SKM-1 (cell line): ENCODE results near the gene NFASC.

Experiments used
- DNase-seq: peaks from one replicate; lab custom pipeline; 2025; ENCODE audit not compliant: unreplicated experiment; lab: John Stamatoyannopoulos, UW

NFASC gene

GRCh38 chr1:205032508-205032907 is 161.8 kb downstream of the NFASC start:
- no peak for DNase-seq

- DNase-seq: no peak
Measured at GRCh38 chr1:205037539-205037938, 166.9 kb downstream of the NFASC start.

DNA sequence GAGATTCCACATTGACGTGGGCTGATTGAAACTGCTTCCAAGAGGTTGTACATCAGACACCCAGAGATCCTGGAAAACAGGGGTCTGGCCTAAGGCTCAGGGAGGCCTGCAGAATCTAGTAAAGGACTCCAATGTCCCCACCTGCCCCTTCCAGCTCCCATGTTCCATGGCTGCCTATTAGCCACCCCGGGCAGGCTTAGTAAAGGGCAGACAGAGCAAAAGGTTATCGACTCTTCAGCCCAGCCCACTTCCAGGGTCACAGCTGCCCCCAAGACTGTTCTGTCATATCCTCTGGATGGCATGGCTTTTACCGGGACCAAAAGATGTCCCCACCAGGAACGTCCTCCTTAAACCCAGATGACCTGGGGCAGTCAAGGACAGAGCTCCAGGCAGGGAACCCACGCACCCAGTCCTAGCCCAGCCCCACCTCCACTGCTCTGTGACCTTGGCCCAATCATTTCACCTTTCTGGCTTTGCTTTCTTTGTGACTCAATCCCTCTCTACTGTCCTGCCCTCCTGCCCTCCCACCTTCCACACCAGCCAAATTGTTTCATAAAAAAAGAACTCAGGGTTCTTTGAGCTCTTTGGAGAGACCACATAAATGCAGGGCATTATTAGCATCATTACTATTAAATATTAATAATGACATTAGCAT is 167.6 kb downstream of the NFASC start:
- no peak for DNase-seq

DNA sequence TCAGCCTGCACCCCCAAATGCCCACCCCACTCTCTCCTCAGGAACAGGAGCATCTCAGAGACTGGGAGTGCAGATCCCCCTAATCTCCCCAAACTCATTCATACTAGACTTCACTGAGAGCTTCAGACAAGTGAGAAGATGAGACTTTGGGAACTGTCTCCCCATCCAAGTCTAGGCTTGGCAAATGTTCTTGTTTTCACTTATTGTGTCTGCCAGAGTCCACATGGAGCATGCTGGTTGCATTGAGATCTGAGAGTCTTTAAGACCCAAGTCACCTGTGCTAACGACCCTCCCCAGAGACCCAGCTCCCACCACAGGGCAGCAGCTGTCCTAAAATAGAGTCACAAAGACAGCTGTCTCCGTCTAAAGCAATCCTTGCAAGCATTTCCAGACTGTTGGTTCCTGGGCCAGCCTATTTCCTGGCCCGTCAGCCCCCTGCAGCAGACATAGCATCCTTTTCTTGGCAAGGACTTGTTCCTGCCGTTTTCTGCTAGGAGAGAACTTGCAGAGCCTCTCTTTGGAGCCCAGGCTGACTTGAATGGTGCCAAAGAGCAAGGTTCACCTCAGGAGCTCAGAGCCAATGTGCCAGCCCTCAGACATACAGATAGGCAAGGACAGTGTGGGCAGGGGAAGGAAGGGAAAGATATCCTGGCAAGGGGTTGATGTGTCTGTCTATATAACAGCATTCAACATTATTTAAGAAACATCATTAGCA is 170.5 kb downstream of the NFASC start:
- no peak for DNase-seq

DNA sequence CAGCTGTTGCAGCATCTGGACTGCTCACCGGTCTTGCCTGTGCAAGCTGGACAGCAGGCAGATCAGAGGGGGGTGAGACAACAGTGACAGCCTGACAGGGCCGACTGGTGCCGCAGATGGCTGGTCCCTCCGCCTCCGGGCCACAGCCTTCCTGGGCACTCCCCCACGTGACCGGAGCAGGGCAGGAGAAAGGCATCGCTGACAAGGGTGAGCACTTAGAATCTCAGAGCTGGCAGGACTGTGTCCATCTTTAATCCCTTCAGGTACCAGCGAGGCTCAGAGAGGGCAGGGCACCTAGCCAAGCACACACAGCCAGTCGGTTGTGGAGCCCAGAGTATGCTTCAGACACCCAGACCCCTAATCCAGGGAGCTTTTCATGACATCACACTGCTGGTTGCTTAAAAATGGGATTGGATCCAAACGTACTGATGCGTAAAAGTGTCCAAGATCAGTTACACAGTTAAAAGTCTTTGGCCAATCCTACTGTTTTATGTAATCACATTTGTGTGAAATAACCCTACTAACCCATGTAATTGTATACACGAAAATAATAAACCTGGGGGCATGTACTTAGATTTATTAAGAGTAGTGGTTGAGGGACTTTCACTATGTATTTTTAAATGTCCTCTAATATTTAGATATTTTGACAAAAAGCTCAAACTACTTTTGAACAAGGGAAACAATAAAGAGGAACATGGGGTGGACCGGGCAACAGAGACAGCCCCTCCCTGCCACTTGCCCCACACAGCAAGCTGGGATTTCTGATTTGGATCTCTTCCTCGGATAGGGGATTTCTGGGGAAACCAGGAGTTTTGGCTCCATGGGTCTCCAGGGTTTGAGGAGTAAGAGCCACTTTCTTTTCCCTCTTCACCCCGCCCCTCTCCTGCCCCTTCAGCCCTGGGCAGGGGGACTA is 171.6 kb downstream of the NFASC start:
- DNase-seq: no peak

DNA sequence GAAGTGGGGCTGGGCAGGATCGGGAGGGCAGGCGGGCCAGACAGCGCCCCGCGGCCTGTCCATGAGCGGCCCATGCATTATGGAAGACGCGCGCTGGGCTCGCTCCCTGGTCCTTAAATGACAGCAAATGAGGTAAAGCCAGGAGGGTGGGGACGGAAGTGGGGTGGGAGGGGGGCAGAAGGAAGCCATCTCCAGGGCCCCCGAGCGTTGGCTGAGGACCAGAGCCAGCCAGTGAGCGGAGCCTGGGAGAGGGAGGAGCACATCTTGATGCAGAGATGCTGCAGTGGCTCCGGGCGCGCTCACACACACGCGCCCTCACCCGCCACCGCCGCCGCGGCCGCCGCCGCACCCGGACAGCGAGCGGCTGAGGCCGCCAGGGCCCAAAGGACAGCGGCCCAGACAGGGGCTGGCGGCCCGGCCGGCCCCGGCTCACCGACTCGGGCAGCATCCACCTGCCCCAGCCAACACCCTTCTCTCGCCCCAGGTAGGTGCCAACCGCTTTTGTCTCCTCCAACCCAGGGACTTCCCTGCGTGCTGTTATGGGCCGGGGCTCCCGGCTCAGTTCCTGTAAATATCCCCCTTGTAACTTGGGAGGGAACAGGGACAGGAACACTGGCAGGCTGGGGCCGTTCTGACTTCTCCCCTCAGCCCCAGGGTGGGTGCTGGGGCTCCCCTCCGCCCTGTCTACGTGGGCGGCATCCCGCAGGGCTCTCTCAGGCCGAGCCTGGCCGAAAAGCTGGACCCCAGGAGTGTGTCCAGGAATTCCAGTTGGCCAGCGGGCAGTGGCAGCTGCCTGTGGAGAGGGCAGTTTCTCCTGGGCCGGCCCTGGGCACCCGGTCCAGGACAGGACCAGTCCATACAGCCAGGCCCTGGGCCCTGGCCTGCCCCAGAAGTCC is 172.5 kb downstream of the NFASC start, which contains the start of gene CNTN2:
Gene CNTN2 (plus strand): TSS at position 302 of the 896 bp plus-strand sequence. CDS start 9,974 bp downstream, outside the sequence.
- no peak for DNase-seq

- no peak for DNase-seq
Measured at GRCh38 chr1:205043866-205044265, 173.2 kb downstream of the NFASC start.

GRCh38 chr1:205044741-205045140 is 174.1 kb downstream of the NFASC start:
- DNase-seq: no peak

DNA sequence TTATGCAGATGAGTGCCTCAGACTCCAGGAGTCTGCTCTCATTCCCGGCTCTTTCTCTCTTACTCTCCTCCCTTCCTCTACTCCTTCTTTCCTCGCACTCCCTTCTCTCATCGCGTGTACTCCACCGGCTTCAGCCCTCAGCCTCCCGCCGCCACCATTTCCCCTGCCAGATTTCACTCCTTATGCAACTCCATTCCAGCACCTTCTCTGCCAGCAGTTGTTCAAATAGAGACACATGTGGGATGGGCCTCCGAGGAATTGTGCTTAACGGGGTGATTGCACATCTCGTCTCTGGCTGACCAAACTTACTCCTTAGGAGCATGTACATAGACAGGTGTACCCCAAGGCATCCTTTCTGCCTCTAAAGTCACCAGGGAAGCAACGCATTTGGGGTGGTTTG is 174.5 kb downstream of the NFASC start:
- DNase-seq: no peak

DNA sequence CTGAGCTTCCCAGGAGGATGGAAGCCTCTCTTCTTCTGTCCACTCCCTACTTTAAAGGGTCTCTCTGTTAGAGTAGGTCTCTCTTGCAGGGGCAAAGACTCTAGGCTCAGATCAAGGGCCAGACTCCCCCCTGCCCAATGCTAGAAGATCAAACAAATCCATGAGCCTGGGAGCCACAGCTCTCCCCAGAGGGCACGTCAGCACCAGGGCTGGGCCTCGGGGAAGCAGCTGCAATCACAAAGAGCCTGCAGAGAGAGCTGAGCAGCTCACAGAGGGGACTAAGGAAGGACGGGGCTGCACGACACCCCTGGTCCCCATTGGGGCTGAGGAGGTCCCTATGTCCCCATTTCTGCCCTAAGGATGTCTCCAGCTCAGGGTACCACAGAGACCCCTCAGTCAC is 176.2 kb downstream of the NFASC start:
- DNase-seq: no peak

GRCh38 chr1:205047764-205048231 is 177.1 kb downstream of the NFASC start:
- DNase-seq: no peak

GRCh38 chr1:205048382-205048781 is 177.7 kb downstream of the NFASC start:
- DNase-seq: no peak

GRCh38 chr1:205049479-205049878 is 178.8 kb downstream of the NFASC start:
- DNase-seq: no peak

- no peak for DNase-seq
Measured at GRCh38 chr1:205052690-205053089, 182.0 kb downstream of the NFASC start.

GRCh38 chr1:205053296-205053695 is 182.6 kb downstream of the NFASC start:
- no peak for DNase-seq

GRCh38 chr1:205054013-205054412 is 183.4 kb downstream of the NFASC start:
- no peak for DNase-seq

DNA sequence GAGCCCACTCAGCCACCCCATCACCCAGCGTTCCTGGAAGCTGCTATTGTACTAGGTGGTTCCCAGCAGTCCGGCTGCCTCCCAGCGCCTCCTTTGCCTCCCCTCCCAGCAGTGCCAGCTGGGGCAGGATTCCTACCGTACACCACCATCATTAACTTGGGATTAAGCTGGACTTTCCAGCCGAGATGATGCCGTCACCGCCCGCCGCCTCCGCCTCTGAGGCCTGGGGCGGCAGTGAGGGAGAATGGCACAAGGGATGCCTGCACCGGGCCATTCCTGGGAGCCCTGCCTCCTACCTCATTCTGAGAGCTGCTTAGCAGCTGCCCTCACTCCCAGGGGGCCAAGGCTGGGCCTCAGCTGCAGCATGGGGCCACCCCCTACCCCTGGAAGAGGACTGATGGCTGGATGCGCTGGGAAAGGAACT is 185.5 kb downstream of the NFASC start:
- DNase-seq: no peak

- DNase-seq: no peak
Measured at GRCh38 chr1:205056956-205057568, 186.4 kb downstream of the NFASC start.

DNA sequence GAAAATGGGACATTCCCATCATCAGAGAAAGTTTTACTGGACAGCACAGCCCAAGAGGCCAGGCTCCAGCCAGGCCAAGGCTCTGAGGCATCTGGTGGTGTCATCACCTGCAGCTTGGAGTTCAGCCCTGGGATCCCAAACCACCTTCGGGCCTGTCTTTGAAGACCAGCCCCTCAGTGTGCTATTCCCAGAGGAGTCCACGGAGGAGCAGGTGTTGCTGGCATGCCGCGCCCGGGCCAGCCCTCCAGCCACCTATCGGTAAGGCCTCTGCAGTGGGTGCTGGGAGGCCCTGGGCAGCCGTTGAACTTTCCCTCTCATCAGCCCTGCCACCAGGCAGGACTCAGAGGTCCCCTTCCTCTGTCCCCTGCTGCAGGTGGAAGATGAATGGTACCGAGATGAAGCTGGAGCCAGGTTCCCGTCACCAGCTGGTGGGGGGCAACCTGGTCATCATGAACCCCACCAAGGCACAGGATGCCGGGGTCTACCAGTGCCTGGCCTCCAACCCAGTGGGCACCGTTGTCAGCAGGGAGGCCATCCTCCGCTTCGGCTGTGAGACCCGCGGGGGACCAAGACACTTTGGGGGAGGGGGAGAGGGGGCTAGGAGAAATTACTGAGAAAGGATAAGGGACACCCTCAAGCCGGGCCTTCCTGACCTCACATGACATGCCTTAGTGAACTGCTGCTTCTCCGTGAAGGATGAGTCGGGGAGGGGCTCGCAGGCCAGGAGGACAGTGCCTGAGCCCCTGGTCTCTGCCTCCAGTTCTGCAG is 187.3 kb downstream of the NFASC start:
- no peak for DNase-seq
